Heart left ventricle (tissue), 16 donors: ENCODE measurements around the gene WDR5. TPM values are rescaled to one million over a fixed set of nuclear protein-coding genes. Genes with fewer than 3 reads are reported as not detected.
A peak's percentile ranks its signal among the peaks of the same experiment; 100 is the strongest.

Experiments used
- ATAC-seq, 4 donors: fragments of 200-7000 bp; cut with Tn5 transposase; one replicate each; pipeline ENCODE4 v1.9.1; 2020 to 2022; ENCODE audit warnings: moderate library complexity in 4 of 4, mild to moderate bottlenecking in 3 of 4, moderate number of reproducible peaks in 1 of 4
- DNase-seq, 5 donors: peaks; one replicate each; pipeline ENCODE4 v3.0.0-alpha.2; 2020
- H3K27ac ChIP-seq, 12 donors: fragments of 200-600 bp; sonication (generic) in 4 of 12; one replicate each; pipeline versions ENCODE4 v1.5.0 to v1.8.0; 2016 to 2022; ENCODE audit warnings: mild to moderate bottlenecking in 2 of 12
- H3K27me3 ChIP-seq, 9 donors: fragments of 200-600 bp; sonication (generic) in 2 of 9; one replicate each; pipeline versions ENCODE4 v1.5.1 to v1.8.0; 2016 to 2022; ENCODE audit warnings: mild to moderate bottlenecking in 3 of 9
- H3K36me3 ChIP-seq, 9 donors: fragments of 200-600 bp; sonication (generic) in 2 of 9; one replicate each; pipeline versions ENCODE4 v1.5.0 to v1.8.0; 2018 to 2022; ENCODE audit warnings: mild to moderate bottlenecking in 2 of 9
- H3K4me1 ChIP-seq, 12 donors: fragments of 200-600 bp; sonication (generic) in 4 of 12; one replicate each; pipeline versions ENCODE4 v1.5.0 to v1.8.0; 2016 to 2022; ENCODE audit warnings: mild to moderate bottlenecking in 3 of 12
- H3K4me3 ChIP-seq, 12 donors: fragments of 200-600 bp; sonication (generic) in 4 of 12; one replicate each; pipeline versions ENCODE4 v1.5.0 to v1.8.0; 2017 to 2022; ENCODE audit warnings: mild to moderate bottlenecking in 9 of 12, moderate library complexity in 4 of 12
- H3K9me3 ChIP-seq, 12 donors: fragments of 200-600 bp; sonication (generic) in 4 of 12; one replicate each; pipeline versions ENCODE4 v1.5.0 to v1.8.0; 2016 to 2022; ENCODE audit warnings: mild to moderate bottlenecking in 1 of 12
- CTCF ChIP-seq, 12 donors: fragments of 200-600 bp; sonication (generic) in 4 of 12; IDR thresholded peaks; one replicate each; pipeline versions ENCODE4 v1.5.0 to v1.8.0; 2018 to 2022; ENCODE audit warnings: antibody characterized with exemption in 12 of 12, mild to moderate bottlenecking in 5 of 12
- POLR2A ChIP-seq, 2 donors: fragments of 450-650 bp; IDR thresholded peaks; one replicate each; pipeline ENCODE4 v1.6.1; 2017; ENCODE audit warnings: antibody characterized with exemption in 2 of 2, mild to moderate bottlenecking in 2 of 2, moderate library complexity in 2 of 2
- WGBS, 4 donors: extraction: QIAGEN DNeasy Blood & Tissue Kit in 2 of 4; methylation state at CpG; one replicate each; pipeline versions ENCODE4 v1.1.5 to v1.1.7; 2013 to 2018; 5-methylcytosine and 5-hydroxymethylcytosine counted together
- intact Hi-C, 10 donors: fragments of 100-400 bp; cut with DNase I; formaldehyde crosslinking; loops; one replicate each; pipeline versions ENCODE4 v1.11.1 to v1.14.2; 2022
- polyA plus RNA-seq, 2 donors: library from polyadenylated mRNA; stranded (reverse); fragments of 200-250 nt; gene quantifications; one replicate each; pipeline ENCODE4 v1.2.3, GENCODE V29; 2013
- total RNA-seq, 9 donors: library from RNA; depleted of rRNA in 2 of 9; stranded (reverse); fragments of >200 nt in 2 of 9; fragmentation: NEBNext Ultra II Directional in 3 of 9; extraction: Animal tissue kit (Norgen Biotek cat#: 25700) in 3 of 9; gene quantifications; one replicate each; pipeline versions ENCODE4 v1.1.0 to v1.2.4, GENCODE V29; 2016 to 2023
- donor health status: ischemic (EF 13 %, LVEDD 7.1; RV severe dilation, severe dysfunction).
- donor health status: healthy with polysubstance abuse.
- donor health status: DM: no; HTN: yes; CAD: no.
- donor health status: DM: no; HTN: no; CAD: no.
- donor health status: ischemic (EF 25% LVEDD 6.9; RV normal size, moderate dysfunction).
- donor health status: ischemic (EF 25% LVEDD 5.7; RV mildly dilated, moderate dysfunction).
- donor health status: healthy.
- donor health status: DM: yes; HTN: yes; CAD: no.
- donor health status: ischemic (EF 35%, LVEDD 5.7; RV mildly dilated, moderate dysfunction).
- donor health status: nonischemic (EF 11% LVEDD 7.7; RV severe dilation, severe dysfunction).
- donor health status: DM: yes; HTN: yes; CAD: no.
- donor health status: PGD.
- donor health status: ischemic (EF 29% LVEDD 5.4; RV normal size, mild dysfunction).
- donor health status: nonischemic (EF 23%, LVEDD 6.1; RV moderate dilation, normal function).

The WDR5 gene
- total and polyA plus RNA-seq, 11 donors = 12.9 to 24.7 (median 17.2) TPM

DNA sequence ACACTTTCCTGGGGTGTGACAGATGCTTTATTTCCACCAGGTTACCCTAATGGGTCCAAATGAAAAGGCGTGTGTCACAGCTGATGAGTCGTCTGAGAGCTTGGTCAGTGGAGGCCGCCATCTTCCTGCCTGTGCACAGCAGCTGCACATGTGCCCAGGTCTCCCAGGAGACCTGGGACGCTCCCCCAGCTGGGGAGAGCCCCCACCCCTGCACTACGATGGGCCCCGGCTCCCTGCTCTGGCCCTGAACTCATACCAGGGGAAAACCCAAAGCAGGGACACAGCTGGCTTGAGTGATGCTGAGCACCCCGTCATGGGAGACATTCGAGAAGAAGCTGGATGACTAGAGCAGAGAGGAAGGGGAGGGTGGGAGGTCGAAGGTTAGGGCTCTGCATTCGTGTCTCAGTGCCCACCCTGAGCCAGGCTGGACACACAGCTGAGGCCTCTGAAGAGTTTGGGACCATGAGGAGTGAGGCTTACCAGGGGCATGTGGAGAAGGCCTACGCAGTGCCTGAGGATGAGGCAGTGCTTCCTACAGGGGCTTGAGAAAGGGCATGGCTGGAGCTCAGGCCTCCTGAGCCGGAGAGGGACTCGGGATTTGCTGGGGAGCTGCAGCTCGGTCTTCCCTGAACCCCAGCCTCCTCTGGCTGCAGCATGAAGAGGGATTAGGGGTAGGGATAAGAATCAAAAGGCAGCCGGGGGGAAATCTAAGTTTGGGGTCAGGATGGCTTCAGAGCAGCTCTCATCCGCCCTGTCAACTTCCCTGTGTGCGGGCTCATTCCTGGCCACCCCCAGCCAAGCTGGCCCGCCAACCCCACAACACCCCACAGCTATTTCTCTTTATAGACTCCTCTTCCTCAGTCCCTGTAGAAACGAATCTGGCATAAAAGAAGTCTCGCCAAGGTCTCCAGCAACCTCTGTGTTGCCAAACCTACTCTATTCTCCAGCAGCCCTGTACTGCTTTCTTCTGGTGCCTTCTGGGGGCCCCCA lies 70.7 kb downstream of the WDR5 start:
- peaks cover 0 to 26% (median 3%) of the 10 kb centered on the region in 12 donors for H3K9me3 ChIP-seq
- H3K27ac ChIP-seq = peak overlapping the region in 1 of 12 donors; percentile 30
- DNase-seq (peak in 3 of 5 donors; percentile 24 to 53 (median 25)), ATAC-seq (no peak)
- 81 to 89% (median 82%) methylated on average over 20 of the region's 20 CpGs for WGBS, 4 donors
- H3K4me1 ChIP-seq = peaks cover 0 to 56% (median 21%) of the 10 kb centered on the region in 12 donors
- no peaks in the 10 kb centered on the region for H3K36me3 ChIP-seq
- intact Hi-C loops = no loop called here
- no peak for TF ChIP-seq CTCF (IDR thresholded peaks at IDR 0.05)
- TF ChIP-seq POLR2A (IDR thresholded peaks at IDR 0.05) = no peak
- H3K4me3 ChIP-seq = no peak overlapping the region
- no peaks in the 10 kb centered on the region for H3K27me3 ChIP-seq

DNA sequence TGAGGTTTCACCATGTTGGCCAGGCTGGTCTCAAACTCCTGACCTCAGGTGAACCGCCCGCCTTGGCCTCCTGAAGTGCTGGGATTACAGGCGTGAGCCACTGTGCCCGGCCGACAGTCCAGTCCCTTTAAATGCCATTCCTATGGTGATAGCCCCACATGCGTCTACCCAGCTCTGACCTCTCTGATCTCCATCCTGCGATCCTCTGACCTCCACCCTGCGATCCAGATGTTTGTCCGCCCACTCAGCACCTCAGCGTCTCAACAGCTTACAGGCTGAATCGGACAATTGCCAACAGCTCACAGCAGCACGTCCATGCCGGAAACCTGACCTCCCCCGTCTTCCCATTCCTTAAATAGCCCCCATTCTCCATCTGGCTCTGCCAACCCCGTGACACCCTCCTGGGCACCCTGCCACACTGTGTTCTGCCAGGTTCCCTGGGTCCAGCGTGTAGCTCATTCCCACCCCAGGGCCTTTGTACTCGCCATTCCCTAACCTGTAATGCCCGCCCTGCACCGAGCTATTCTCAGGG lies 72.5 kb downstream of the WDR5 start:
- peak; percentile 78 to 92 (median 83) for DNase-seq
- Histone ChIP-seq H3K36me3 (no peaks in the 10 kb centered on the region), H3K27me3 (no peaks in the 10 kb centered on the region), H3K4me3 (no peak overlapping the region), H3K4me1 (peaks cover 0 to 56% (median 21%) of the 10 kb centered on the region in 12 donors), H3K27ac (peak overlapping the region in 6 of 12 donors; percentile 18 to 70 (median 35)), H3K9me3 (peaks cover 0 to 16% (median 1%) of the 10 kb centered on the region in 12 donors)
- TF ChIP-seq POLR2A (IDR thresholded peaks at IDR 0.05) (no peak), CTCF (IDR thresholded peaks at IDR 0.05) (no peak)
- WGBS, 4 donors = 31 to 41% (median 35%) methylated on average over 18 to 19 of the region's 19 CpGs
- intact Hi-C loops = no loop called here
- ATAC-seq = peak; percentile 79 to 84 (median 82)

- peaks cover 0 to 57% (median 21%) of the 10 kb centered on the region in 12 donors for H3K4me1 ChIP-seq
- intact Hi-C loops = no loop called here
- H3K27me3 ChIP-seq = no peaks in the 10 kb centered on the region
- H3K9me3 ChIP-seq = peaks cover 0 to 8% (median 0%) of the 10 kb centered on the region in 12 donors
- no peak for ATAC-seq
- TF ChIP-seq CTCF (IDR thresholded peaks at IDR 0.05) (no peak), POLR2A (IDR thresholded peaks at IDR 0.05) (no peak)
- H3K27ac ChIP-seq = peak overlapping the region in 6 of 12 donors; percentile 14 to 70 (median 35)
- H3K4me3 ChIP-seq = no peak overlapping the region
- no peaks in the 10 kb centered on the region for H3K36me3 ChIP-seq
- WGBS, 4 donors = 92 to 95% (median 93%) methylated on average over 20 of the region's 20 CpGs
- peak in 3 of 5 donors; percentile 18 to 40 (median 22) for DNase-seq
Observed at GRCh38 chr9:134208981-134209725, 73.3 kb downstream of the WDR5 start.

Other genes with a start within 250 kb of the WDR5 start
- 1 to 10 TPM; 3.4 to 9.9 (median 5.3) TPM for gene VAV2, start 143.8 kb upstream of the WDR5 start, total RNA-seq
- 1 to 10 TPM; 3.3 to 6.5 TPM for gene VAV2, start 143.8 kb upstream of the WDR5 start, polyA plus RNA-seq
- 10 to 100 TPM in 4 of 9 donors, 1 to 10 TPM in 5; 5.3 to 13.8 (median 9.3) TPM for gene BRD3OS, start 110.6 kb upstream of the WDR5 start, total RNA-seq
- 1 to 10 TPM; 1.8 to 8.9 TPM for gene BRD3OS, start 110.6 kb upstream of the WDR5 start, polyA plus RNA-seq
- gene BRD3, start 68.1 kb upstream of the WDR5 start, total RNA-seq = 10 to 100 TPM; 14.0 to 37.3 (median 29.3) TPM
- gene BRD3, start 68.1 kb upstream of the WDR5 start, polyA plus RNA-seq = 10 to 100 TPM; 10.3 to 10.9 TPM
- 100 to 1,000 TPM in 1 of 9 donors, 10 to 100 TPM in 5, not detected in 3; 17.3 to 178 (median 80.1) TPM for gene RNU6ATAC, start 28.5 kb downstream of the WDR5 start, total RNA-seq
- not detected for gene RNU6ATAC, start 28.5 kb downstream of the WDR5 start, polyA plus RNA-seq
- 10 to 100 TPM; 45.5 to 87.9 (median 52.9) TPM for gene RXRA, start 190.4 kb downstream of the WDR5 start, total RNA-seq
- 10 to 100 TPM; 54.9 to 55.8 TPM for gene RXRA, start 190.4 kb downstream of the WDR5 start, polyA plus RNA-seq